Dedifferentiated amniotic fluid mesenchymal stem cell (primary cell): ENCODE data around the gene BLM.
A peak's percentile ranks its signal among the peaks of the same experiment; 100 is the strongest.
"Not testable (repeated sequence)": the region's sequence is repeated elsewhere in the genome, so short reads cannot be mapped to it uniquely, and the experiment has no call there.

Experiments used
- DNase-seq: peaks from one replicate; pipeline ENCODE4 v3.0.0-alpha.2; 2016; ENCODE audit errors: extremely low spot score

BLM gene

DNA sequence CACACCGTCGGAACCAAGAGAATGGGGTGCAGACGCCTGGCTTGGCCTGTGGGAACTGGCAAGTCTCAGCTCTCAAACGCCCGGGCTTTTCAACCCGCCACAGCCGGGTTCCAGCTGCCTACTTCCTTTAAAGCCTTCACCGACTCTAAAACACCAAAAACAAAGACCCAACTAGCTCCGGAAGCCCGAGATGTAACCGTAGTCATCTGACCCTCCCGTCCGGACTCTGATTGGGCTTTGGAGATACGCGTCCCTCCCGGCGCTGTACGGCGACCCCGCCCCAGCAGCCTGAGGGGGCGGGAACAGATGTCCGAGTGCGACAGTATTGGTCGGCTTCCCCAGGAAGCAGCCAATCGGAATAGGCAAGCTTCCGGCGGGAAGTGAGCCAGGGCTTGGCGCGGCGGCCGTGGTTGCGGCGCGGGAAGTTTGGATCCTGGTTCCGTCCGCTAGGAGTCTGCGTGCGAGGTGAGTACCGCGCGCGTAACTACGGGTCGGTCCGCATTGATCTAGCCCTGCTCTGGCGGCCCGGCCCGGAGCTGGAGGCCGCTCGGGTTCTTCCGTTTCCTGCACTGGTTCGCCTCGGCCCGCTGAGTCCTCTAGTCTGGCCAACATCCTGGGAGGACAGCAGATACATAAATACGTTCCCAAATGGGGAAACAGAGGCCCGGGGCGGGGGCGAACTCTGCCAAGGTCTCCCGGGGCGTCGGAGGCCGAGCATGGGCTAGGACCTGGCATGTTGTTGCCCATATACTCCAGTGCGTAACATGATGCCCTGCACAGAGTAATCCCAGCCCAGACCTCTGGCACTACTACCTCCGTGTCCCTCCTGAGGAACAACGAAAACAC, at the start of gene BLM:
TSS of gene BLM (plus strand) at position 371 of the 846 bp plus-strand sequence. CDS start 30,047 bp downstream, outside the sequence.
- peak; percentile 94 for DNase-seq

DNA sequence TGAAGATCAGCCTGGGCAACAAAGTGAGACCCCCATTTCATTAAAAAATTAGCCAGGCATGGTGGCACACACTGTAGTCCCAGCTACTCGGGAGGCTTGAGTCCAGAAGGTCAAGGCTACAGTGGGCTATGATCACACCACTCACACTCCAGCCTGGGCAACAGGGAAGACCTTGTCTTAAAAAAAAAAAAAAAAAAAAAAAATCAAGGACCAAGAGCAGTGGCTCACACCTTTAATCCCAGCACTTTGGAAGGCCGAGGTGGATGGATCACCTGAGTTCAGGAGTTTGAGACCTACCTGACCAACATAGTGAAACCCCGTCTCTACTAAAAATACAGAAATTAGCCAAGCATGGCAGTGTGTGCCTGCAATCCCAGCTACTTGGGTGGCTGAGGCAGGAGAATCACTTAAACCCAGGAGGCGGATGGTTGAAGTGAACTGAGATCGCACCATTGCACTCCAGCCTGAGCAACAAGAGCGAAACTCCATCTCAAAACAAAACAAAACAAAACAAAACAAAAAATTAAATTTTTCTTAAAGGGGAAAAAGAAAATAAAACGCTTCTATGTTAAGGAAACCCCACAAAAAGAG, 49.3 kb upstream of the BLM start:
- not testable (repeated sequence) for DNase-seq

DNA sequence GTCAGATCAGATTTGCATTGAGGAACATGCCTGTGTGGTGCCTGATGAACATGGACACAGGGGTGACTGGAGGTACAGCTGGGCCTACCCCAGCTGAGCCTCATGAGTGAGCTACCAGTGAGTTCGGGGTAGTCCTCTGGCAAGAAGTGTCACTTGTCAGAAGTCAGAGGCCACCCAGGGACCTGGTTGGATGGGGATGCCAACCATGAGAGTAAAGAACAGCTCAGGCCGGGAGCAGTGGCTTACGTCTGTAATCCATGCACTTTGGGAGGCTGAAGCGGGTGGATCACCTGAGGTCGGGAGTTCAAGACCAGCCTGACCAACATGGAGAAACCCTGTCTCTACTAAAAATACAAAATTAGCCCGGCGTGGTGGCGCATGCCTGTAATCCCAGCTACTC, 46.5 kb upstream of the BLM start:
- not testable (repeated sequence) for DNase-seq

DNA sequence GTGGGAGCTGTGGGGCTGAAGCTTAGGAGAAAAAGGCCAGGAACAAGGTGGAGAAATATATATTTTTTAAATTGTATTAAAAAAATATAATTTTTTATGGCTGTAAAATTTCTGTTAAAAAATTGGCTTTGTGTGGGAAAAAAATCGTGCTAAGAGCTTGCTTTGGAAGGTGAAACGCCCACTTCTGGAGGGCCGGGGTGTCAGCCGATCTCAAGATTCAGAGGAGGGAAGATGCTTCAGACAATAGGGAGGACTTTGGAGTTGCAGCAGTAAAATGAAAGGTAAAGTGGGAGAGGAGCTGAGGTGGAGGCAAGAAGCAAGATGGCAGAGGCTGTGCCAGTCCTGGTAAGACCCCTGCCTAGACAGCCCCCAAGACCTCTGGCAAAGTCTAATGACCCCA, 45.9 kb upstream of the BLM start:
- no peak for DNase-seq

DNA sequence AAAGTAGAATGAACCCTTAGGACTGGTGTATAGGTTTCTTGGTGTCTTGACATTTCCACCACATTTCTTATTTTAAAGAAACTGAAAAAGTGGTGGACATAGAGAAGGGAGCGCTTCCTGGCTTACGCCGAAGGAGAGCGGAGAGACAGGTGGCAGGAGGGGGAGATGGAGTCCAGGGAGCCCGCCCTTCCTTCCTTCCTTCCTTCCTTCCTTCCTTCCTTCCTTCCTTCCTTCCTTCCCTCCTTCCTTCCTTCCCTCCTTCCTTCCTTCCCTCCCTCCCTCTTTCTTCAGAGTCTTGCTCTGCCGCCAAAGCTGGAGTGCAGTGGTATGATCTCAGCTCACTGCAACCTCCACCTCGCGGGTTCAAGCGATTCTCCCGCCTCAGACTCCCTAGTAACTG, 43.8 kb upstream of the BLM start:
- DNase-seq, result not testable (repeated sequence)

DNA sequence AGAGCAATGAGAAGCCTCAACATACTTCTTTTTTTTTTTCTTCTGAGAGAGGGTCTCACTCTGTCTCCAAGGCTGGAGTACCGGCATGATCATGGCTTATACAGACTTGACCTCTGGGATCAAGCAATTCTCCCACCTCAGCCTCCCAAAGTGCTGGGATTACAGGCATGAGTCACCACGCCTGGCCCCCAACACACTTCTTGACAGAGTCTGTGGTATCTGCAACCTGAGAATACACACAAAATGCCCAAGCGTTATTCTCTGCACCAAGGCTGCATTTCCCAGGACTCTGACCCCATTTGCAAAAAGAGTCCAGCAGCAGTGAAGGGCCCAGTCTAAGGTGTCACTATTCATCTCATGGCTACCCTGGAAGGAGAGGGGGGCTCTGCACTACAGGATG, 42.7 kb upstream of the BLM start:
- DNase-seq, result no peak

DNA sequence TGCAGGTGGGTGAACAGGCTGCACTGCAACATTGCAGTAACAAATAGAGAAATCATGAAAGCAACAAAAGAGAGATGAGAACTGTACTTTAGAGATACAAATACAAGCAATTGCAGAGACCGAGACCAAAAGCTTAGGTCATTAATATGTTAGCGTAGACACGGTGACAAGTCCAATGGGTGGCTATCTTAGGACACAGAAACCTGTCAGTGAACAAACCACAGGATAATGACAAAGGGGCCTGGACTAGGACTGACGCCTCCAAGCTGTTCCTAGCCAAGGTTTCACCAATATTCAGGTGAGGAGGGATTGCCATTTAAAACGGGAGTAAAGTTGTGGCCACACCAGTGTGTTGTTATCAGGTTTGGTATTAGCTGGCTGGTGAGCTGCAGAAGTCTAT, 41.7 kb upstream of the BLM start:
- no peak for DNase-seq

DNA sequence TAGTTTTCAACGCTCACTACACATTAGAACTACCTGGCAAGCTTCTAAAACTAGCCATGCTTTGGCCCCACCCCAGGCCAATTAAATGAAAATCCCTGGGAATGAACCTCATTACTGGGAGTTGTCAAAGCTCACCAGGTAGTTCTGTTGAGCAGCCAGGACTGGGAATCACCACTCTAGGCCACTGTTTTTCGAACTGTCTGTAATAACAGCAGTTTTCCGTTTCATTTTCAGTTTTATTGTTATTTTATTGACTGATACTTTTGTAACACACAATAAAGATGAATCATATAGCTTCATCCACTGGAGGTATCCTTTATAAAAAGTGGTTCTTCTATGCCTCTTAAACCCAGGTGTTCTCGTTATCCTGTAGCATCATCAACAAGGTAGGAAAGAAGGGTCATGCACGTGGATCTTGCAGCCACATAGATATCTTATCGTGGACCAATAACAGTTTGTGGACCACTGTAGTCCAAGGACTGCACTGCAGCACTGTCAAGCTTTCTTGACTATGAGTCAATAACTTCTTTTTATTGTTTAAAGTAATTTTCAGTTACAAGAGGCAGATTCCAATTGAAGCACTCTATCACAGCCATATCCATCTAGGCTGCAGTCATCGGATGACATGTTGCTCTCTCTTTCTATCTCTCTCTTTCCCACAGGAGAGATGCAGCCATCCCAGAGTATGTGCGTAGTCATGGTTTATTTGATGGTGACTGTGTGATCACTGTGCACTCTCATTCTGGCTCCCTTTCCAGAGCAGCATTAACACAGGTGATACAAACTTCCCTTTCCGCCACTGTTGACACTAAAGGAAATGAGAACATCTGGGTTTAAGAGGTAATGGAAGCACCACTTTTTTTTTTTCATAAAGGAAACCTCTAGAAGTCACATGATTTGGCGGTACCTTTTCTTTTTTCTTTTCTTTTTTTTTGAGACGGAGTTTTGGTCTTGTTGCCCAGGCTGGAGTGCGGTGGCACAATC, 39.0 kb upstream of the BLM start:
- DNase-seq, result no peak

DNA sequence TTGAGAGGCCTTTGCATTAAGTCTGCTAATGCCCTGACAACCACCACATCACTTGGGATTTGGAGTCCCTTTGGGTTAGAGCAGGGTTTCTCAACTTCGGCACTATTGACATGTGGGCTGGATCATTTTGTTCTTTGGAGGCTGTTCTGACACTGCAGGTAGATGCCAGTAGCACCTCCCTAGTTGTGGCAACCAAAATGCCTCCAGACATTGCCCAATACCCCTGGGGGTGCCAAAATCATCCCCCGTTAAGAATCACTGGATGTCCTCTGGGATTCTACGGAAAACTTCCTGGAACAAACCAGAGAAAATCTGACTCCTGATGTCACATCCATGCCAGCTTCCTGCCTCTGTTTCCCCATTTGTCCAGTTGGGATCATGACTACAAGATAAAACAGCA, 37.2 kb upstream of the BLM start:
- DNase-seq, result no peak

DNA sequence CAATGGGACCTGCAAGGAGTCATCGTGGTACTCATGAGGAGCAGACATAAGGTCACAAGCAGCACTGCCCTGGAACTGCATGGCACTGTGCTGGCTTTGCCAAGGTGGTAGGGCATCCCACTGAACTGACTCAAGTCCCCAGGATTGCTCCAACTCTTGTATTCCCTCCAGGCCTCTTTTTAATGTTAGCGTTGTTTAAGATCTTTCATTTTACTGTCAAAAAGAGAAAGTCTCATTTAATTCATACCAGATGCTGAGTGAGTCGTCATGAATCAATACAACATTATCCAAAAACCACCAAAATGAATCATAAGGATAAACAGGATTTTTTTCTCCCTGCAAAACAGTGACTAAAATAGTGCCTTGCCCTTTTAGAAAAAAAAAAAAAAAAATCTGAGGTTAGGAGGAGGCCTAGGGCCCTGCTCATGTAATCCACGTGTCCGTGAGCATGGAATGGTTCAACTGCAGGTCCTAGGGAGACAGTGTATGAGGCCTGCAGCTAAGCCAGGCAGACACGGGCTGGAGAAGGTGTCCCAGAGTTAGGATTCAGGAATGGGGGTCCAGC, 36.7 kb upstream of the BLM start:
- DNase-seq, result peak; percentile 95

DNA sequence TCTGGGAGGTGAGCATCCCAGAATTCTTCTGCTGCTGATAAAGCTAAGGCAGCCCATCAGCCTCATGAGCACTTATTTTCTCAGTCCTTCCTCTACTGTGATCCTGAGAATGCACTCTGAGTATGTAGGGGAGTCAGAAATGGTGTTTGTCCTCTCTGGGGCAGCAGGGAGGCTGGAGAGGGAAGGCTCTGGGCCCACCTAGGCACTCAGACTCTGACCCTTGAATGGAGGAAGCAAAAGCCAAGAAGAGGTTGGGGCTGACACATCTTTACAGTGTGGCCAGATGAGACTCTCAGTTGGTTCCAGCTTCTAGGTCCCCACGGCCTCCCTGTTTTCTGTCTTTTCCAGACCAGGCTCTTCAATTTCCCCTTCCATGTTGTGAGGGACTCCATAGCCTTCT, 36.1 kb upstream of the BLM start:
- DNase-seq, result no peak

DNA sequence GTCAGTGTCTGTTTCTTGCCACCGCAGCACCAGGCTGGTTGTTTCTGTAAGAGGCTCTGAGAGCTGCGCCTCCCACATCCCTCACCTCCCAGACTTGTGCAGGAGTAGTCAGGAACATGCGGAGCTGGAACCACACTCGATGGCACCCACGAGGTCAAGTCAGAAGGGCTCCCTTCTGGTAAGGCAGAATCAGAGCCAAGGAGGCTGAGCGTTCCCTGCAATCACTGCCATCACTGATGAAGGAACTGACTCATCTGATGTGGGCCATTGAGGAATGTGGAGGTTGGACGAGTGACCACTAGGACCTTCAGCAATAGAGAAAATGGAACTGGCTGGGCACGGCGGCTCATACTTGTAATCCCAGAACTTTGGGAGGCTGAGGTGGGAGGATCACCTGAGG, 35.7 kb upstream of the BLM start:
- DNase-seq, result peak; percentile 32

DNA sequence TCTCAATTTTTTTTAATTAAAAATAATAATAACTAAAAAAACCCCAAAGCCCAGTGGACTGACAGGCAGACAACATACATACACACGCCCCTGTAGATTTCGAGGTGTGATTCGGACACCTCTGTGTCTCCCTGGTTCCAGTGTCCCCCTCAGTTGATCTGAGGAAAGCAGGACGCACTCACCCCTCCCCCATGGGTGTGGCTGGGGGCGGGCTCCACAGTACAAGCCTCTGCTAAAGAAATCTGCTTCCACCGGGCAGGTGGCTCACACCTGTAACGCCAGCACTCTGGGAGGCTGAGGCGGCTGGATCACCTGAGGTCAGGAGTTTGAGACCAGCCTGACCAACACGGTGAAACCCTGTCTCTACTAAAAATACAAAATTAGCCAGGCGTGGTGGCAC, 33.8 kb upstream of the BLM start:
- DNase-seq, result no peak

DNA sequence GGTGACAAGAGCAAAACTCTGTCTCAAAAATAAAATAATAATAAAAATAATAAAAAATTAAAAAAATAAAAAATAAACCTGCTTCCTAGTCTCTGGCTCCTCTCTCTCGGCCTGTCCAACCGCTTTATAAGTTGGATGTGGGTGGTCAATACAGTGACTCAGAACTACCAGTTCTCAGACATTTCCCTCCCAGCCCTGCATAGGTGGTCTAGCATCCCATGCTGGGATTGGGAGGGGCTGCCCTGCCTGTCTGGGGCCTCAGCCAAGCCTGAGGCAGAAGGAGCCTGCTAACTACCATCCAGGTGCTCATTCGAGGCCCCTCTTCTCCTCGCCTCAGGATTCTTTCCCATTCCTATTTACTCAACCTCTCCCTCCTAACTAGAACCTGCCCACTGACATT, 33.3 kb upstream of the BLM start:
- DNase-seq, result no peak

DNA sequence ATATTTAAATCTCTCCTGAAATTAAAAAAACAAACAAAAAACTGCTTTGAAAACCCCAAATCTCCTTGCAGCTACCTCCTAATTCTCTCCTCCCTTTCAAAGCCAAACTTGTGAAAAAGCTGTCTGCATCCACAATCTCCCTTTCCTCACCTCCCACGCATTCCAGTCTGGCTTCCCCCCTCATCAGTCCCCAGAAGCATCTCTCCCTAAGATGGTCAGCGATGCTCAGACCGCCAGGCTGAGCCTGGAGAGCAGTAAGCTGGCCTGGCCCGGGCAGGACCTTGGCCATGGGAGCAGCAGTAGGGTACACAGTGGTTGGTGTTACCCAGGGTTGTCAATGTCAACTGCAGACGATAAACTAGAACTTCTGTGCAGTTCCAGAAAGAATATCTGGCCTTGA, 32.9 kb upstream of the BLM start:
- DNase-seq, result no peak

DNA sequence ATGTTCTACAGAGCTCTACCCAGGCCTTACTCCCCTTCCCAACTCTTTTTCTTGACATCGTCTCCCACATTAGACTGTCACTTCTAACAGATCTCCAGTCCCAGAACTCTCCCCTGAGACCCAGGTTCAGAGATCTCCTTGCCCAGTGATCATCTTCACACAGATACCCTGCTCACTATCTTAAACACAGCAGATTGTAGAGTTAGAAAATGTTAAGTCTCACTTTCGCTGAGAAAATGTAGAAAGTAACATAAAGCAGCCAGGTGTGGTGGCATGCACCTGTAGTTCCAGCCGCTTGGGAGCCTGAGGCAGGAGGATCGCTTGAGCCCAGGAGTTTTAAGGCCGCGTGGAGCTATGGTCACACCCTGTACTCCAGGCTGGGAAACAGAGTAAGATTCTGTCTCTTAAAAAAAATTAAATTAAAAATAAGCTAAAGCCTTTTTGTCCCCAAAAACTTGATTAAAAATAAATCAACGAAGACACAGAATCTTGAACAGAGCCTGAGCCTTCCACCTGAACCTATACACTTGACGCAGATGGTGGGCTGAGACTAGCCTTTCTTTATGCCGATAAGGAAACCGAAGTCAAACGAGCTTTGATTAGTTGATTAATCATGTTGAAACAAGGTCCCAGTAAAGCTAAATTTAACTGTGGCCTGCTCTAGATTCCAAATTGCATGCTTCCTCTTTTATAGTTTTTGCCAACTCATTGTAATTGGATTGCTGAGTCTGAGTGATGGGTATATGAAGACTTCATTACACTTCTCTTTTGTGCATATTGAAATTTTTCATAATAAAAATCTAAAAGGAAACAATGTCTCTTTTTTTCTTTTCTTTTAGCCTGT, 31.3 kb upstream of the BLM start:
- DNase-seq, result no peak

DNA sequence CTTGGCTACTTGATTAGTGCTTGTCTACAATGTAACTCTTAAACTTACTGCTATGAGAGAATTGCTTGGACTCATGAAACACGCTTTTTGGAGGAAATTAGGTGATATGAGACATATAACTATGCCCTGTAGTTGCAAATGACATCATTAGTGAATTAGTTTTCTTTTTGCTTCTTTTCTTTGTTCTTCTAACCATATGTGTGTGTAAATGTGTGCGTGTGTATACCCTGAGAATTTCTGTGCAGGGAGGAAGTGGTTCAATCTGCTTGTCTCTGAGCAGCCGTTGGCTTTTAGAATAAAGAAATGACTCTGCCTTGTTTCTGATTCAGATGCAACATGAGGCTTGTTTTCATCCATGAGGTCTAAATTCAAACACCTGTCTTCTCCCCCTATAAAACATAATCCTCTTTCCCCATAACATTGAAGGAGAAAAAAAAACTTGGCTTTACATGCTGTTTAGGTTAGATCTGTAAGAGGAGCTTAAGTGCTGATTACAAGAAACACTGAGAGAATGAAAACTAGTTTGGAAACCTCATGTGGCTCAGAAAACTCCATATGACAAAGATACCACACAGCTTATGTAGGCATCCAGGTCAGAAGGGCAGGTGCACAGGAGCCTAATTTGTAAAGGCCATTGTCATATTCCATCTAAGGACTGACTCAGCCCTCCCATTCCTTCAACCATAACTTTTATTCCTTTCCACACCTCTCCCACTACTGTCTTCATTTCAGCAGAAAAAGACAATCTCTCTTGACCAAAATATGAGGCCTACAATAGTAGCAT, 30.5 kb upstream of the BLM start:
- DNase-seq, result no peak

DNA sequence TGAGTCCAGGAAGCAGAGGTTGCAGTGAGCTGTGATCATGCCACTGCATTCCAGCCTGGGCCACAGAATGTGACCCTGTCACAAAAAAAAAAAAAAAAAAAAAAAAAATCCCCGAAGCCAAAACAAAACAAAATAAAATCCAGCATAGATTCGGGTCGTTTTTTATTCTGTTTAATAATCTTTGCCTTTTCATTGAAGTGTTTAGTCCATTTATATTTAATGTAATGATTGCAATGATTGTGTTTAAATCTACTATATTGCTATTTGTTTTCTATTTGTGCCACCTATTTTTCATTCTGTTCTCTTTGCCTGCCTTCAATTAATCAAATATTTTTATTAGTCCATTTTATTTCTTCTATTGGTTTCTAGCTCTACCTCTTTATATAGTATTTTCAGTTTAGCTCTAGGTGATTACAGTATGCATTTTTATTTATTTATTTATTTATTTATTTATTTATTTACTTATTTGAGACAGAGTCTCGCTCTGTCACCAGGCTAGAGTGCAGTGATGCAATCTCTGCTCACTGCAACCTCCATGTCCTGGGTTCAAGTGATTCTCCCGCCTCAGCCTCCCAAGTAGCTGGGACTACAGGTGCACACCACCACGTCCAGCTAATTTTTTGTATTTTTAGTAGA, 27.7 kb upstream of the BLM start:
- not testable (repeated sequence) for DNase-seq

DNA sequence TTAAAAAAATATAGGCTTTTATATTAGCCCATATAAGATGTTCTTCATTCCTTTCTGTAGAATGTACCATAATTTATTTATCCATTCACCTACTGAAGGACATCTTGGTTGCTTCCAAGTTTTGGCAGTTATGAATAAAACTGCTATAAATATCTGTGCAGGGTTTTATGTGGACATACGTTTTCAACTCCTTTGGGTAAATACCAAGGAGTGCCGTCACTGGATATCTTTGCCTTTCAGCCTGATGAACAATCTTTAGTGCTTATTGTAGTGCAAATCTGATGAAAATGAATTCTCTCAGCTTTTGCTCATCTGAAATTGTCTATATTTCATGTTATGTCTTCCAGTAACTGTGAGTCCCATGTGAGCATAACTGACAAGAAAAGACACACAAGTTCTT, 26.6 kb upstream of the BLM start:
- DNase-seq, result no peak

DNA sequence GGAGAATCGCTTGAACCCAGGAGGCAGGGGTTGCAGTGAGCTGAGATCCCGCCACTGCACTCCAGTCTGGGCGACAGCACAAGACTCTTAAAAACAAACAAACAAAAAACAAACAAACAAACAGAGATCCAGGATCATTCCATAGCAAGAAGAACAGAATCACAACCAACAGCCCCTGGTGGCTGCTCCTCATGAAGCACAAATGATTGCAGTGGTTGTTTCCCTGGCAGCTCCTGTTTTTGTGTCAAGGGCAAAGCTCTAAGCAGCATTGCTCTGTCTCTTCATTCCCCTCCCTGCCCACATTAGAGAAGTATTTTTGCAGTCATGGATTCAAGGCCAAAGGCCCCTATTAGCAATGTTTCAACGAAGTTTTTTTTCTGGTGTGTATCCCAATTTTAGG, 25.8 kb upstream of the BLM start:
- no peak for DNase-seq
